Spleen (tissue), 11 donors: ENCODE results near the gene CAMKK1. TPM values are rescaled to one million over a fixed set of nuclear protein-coding genes. Genes with fewer than 3 reads are reported as not detected.

Experiments
- DNase-seq: peaks from one replicate; pipeline ENCODE4 v3.0.0-alpha.2; 2020
- H3K27ac ChIP-seq, 8 donors: fragments of 200-600 bp; sonication (generic) in 7 of 8; 1 replicate in 4 of 8; 2 replicates in 4 of 8; pipeline versions ENCODE4 v1.5.0 to v1.8.0; 2016 to 2021; ENCODE audit warnings: inconsistent platforms in 4 of 8, mild to moderate bottlenecking in 4 of 8, moderate library complexity in 1 of 8
- H3K27me3 ChIP-seq, 7 donors: fragments of 200-600 bp; sonication (generic) in 6 of 7; replicated peaks in 1 of 7; 1 replicate in 4 of 7; 2 replicates in 3 of 7; pipeline versions ENCODE4 v1.5.0 to v1.8.0; 2016 to 2021; ENCODE audit warnings: inconsistent platforms in 3 of 7, mild to moderate bottlenecking in 1 of 7
- H3K36me3 ChIP-seq, 6 donors: fragments of 200-600 bp; sonication (generic) in 5 of 6; 1 replicate in 4 of 6; 2 replicates in 2 of 6; pipeline versions ENCODE4 v1.5.0 to v1.8.0; 2016 to 2021; ENCODE audit warnings: inconsistent platforms in 2 of 6
- H3K4me1 ChIP-seq, 6 donors: fragments of 200-600 bp; sonication (generic) in 5 of 6; 1 replicate in 3 of 6; 2 replicates in 3 of 6; pipeline versions ENCODE4 v1.5.0 to v1.8.0; 2016 to 2021; ENCODE audit warnings: inconsistent platforms in 3 of 6
- H3K4me3 ChIP-seq, 8 donors: fragments of 200-600 bp; sonication (generic) in 7 of 8; 1 replicate in 4 of 8; 2 replicates in 4 of 8; pipeline versions ENCODE4 v1.5.0 to v1.8.0; 2016 to 2021; ENCODE audit warnings: inconsistent platforms in 4 of 8, mild to moderate bottlenecking in 4 of 8, moderate library complexity in 2 of 8
- H3K9me3 ChIP-seq, 8 donors: fragments of 200-600 bp; sonication (generic) in 7 of 8; 1 replicate in 4 of 8; 2 replicates in 4 of 8; pipeline versions ENCODE4 v1.5.0 to v1.8.0; 2016 to 2021; ENCODE audit warnings: inconsistent platforms in 4 of 8
- CTCF ChIP-seq, 11 experiments: fragments of 200-600 bp in 7 of 11; fragments of 450-650 bp in 4 of 11; sonication (generic) in 4 of 11; IDR thresholded peaks in 8 of 11; conservative IDR thresholded peaks in 3 of 11; 1 replicate in 7 of 11; 2 replicates in 4 of 11; pipeline versions ENCODE4 v1.4.0 to v1.8.0; 2016 to 2021; ENCODE audit warnings: antibody characterized with exemption in 11 of 11, inconsistent platforms in 4 of 11, mild to moderate bottlenecking in 1 of 11
- POLR2A ChIP-seq, 3 donors: fragments of 450-650 bp; IDR thresholded peaks; one replicate each; pipeline ENCODE4 v1.5.1; 2017; ENCODE audit warnings: antibody characterized with exemption in 3 of 3, mild to moderate bottlenecking in 1 of 3
- POLR2AphosphoS5 ChIP-seq, 3 donors: sonication (generic); formaldehyde crosslinking; IDR thresholded peaks; one replicate each; pipeline ENCODE4 v1.5.1; 2017; ENCODE audit warnings: antibody characterized with exemption in 3 of 3
- WGBS, 5 donors: extraction: QIAGEN DNeasy Blood & Tissue Kit in 3 of 5; methylation state at CpG; one replicate each; pipeline versions ENCODE4 v1.1.5 to v1.1.7; 2013 to 2018; 5-methylcytosine and 5-hydroxymethylcytosine counted together
- intact Hi-C: fragments of 100-400 bp; cut with DNase I; formaldehyde crosslinking; loops from one replicate; pipeline ENCODE4 v1.15.0; 2023; ENCODE audit warnings: low total_unique reads
- polyA plus RNA-seq, 3 donors: library from polyadenylated mRNA; stranded (reverse); fragments of 200-250 nt; gene quantifications; one replicate each; pipeline ENCODE4 v1.2.1, GENCODE V29; 2013
- total RNA-seq, 7 donors: library from RNA; depleted of rRNA in 3 of 7; stranded (reverse); fragments of >200 nt in 3 of 7; fragmentation: NEBNext Ultra II Directional in 4 of 7; extraction: Animal tissue kit (Norgen Biotek cat#: 25700) in 4 of 7; gene quantifications; one replicate each; pipeline versions ENCODE4 v1.1.0 to v1.2.1, GENCODE V29; 2016 to 2021
- donor health status: healthy with polysubstance abuse.
- donor health status: DM: no; HTN: no; CAD: no; lungs with moderate emphysema.
- donor health status: DM: no; HTN: no; CAD: no.
- donor health status: Bipolar disorder and iron deficiency.
- donor health status: healthy.
- donor health status: DM: no; HTN: no; CAD: no.
- donor health status: DM: yes; HTN: yes; CAD: no.

CAMKK1 gene
- total and polyA plus RNA-seq, 10 donors = 5.2 to 13.0 (median 9.0) TPM

- intact Hi-C loops = no loop called here
Measured at GRCh38 chr17:3815925-3816324, 76.9 kb downstream of the CAMKK1 start.

GRCh38 chr17:3815122-3815521 lies 77.7 kb downstream of the CAMKK1 start:
- H3K9me3 ChIP-seq = no peaks in the 10 kb centered on the region
- intact Hi-C loops = no loop called here
- TF ChIP-seq POLR2A (IDR thresholded peaks at IDR 0.05) (no peak), POLR2AphosphoS5 (IDR thresholded peaks at IDR 0.05) (no peak), CTCF (IDR thresholded peaks at IDR 0.05 in 8 of 11, conservative IDR thresholded peaks at IDR 0.05 in 3 of 11) (no peak)
- DNase-seq = no peak
- 81 to 94% (median 86%) methylated on average over 6 of the region's 6 CpGs for WGBS, 5 donors
- H3K27me3 ChIP-seq = no peaks in the 10 kb centered on the region
- H3K36me3 ChIP-seq = peaks cover 2 to 100% (median 89%) of the 10 kb centered on the region in 6 donors
- H3K4me1 ChIP-seq = peaks cover 0 to 26% (median 11%) of the 10 kb centered on the region in 6 donors
- no peak overlapping the region for H3K27ac ChIP-seq
- H3K4me3 ChIP-seq = no peak overlapping the region

More at GRCh38 chr17:3815925-3816324, 76.9 kb downstream of the CAMKK1 start:
- no peak for DNase-seq
- Histone ChIP-seq H3K4me1 (peaks cover 0 to 18% (median 11%) of the 10 kb centered on the region in 6 donors), H3K27ac (no peak overlapping the region), H3K27me3 (no peaks in the 10 kb centered on the region), H3K9me3 (no peaks in the 10 kb centered on the region), H3K4me3 (no peak overlapping the region), H3K36me3 (peaks cover 7 to 100% (median 89%) of the 10 kb centered on the region in 6 donors)
- no peak for TF ChIP-seq CTCF (IDR thresholded peaks at IDR 0.05 in 8 of 11, conservative IDR thresholded peaks at IDR 0.05 in 3 of 11)
- WGBS, 5 donors = 93 to 99% (median 93%) methylated on average over 7 of the region's 7 CpGs

- TF ChIP-seq CTCF (IDR thresholded peaks at IDR 0.05 in 8 of 11, conservative IDR thresholded peaks at IDR 0.05 in 3 of 11) (no peak), POLR2AphosphoS5 (IDR thresholded peaks at IDR 0.05) (no peak), POLR2A (IDR thresholded peaks at IDR 0.05) (no peak)
- Histone ChIP-seq H3K4me3 (no peak overlapping the region), H3K9me3 (no peaks in the 10 kb centered on the region), H3K27me3 (no peaks in the 10 kb centered on the region), H3K27ac (no peak overlapping the region), H3K36me3 (peaks cover 0 to 100% (median 88%) of the 10 kb centered on the region in 6 donors), H3K4me1 (peaks cover 0 to 32% (median 11%) of the 10 kb centered on the region in 6 donors)
- intact Hi-C loops = no loop called here
- no peak for DNase-seq
- WGBS, 5 donors = 93 to 98% (median 95%) methylated on average over 13 of the region's 13 CpGs
Measured at GRCh38 chr17:3814361-3814760, 78.5 kb downstream of the CAMKK1 start.

GRCh38 chr17:3813171-3813570 lies 79.7 kb downstream of the CAMKK1 start:
- Histone ChIP-seq H3K4me3 (no peak overlapping the region), H3K27me3 (no peaks in the 10 kb centered on the region), H3K36me3 (peaks cover 0 to 100% (median 89%) of the 10 kb centered on the region in 6 donors), H3K27ac (no peak overlapping the region), H3K4me1 (peaks cover 0 to 21% (median 2%) of the 10 kb centered on the region in 6 donors), H3K9me3 (no peaks in the 10 kb centered on the region)
- DNase-seq = no peak
- 92 to 96% (median 96%) methylated on average over 15 of the region's 15 CpGs for WGBS, 5 donors
- intact Hi-C loops = no loop called here
- no peak for TF ChIP-seq POLR2AphosphoS5 (IDR thresholded peaks at IDR 0.05)
- TF ChIP-seq POLR2A (IDR thresholded peaks at IDR 0.05) = no peak
- no peak for TF ChIP-seq CTCF (IDR thresholded peaks at IDR 0.05 in 8 of 11, conservative IDR thresholded peaks at IDR 0.05 in 3 of 11)
